GM12878 (cell line): Measurements from ENCODE around the gene FOXP1. TPM values are rescaled to one million over a fixed set of nuclear protein-coding genes. Genes with fewer than 3 reads are reported as not detected.

Experiments used
- ATAC-seq: fragments of 200-7000 bp; cut with Tn5 transposase; 3 replicates; pipeline ENCODE4 v1.9.1; 2020; ENCODE audit warnings: mild to moderate bottlenecking, moderate library complexity
- BruUV-seq: library from RNA; stranded (reverse); fragments of 400-500 nt; replicated peaks from 2 replicates; lab custom pipeline; 2021; lab: Mats Ljungman, UMichigan
- CTCF ChIA-PET: fragments of 300-600 bp; sonication (Branson Sonifier 250); formaldehyde crosslinking; extraction: SDS; loops from one replicate; lab custom pipeline; 2021; ENCODE audit warnings: inconsistent platforms; lab: Yijun Ruan, JAX
- POLR2A ChIA-PET: fragments of 350-600 bp; formaldehyde crosslinking; extraction: SDS; loops from one replicate; lab custom pipeline; 2021; ENCODE audit warnings: inconsistent platforms; lab: Charles Lee
- RAD21 ChIA-PET: fragments of 300-600 bp; sonication (Branson Sonifier 250); formaldehyde crosslinking; loops from one replicate; lab custom pipeline; 2023; ENCODE audit warnings: antibody characterized with exemption; ENCODE audit not compliant: unreplicated experiment; lab: Charles Lee
- SMC1A ChIA-PET: fragments of 300-600 bp; sonication (Branson Sonifier 250); formaldehyde crosslinking; loops from one replicate; lab custom pipeline; 2023; ENCODE audit not compliant: unreplicated experiment, uncharacterized antibody; lab: Charles Lee
- DNase-seq: peaks from one replicate; pipeline ENCODE4 v3.0.0-alpha.2; 2011; ENCODE audit warnings: low read depth, low spot score
- FAIRE-seq: peaks from 3 replicates; lab custom pipeline; 2011; peaks lifted over from hg19 to GRCh38; lab: Jason Lieb, UNC
- H2AFZ ChIP-seq: 2 replicates; pipeline ENCODE4 v1.6.0; 2011; ENCODE audit warnings: low read depth, low read length, control low read depth; ENCODE audit not compliant: control insufficient read depth
- H3K27ac ChIP-seq: 2 replicates; pipeline ENCODE4 v1.5.1; 2011; ENCODE audit warnings: control low read depth; ENCODE audit not compliant: control insufficient read depth, insufficient read depth
- H3K27me3 ChIP-seq, 2 experiments: replicated peaks in 1 of 2; 2 replicates each; pipeline versions ENCODE4 v1.6.0 to v1.6.1; 2011; ENCODE audit warnings: low read length in 1 of 2; ENCODE audit not compliant: control insufficient read depth in 2 of 2, insufficient read depth in 2 of 2
- H3K36me3 ChIP-seq, 2 experiments: 2 replicates each; pipeline ENCODE4 v1.5.1; 2011; ENCODE audit warnings: low read length in 1 of 2; ENCODE audit not compliant: control insufficient read depth in 2 of 2, insufficient read depth in 2 of 2
- H3K4me1 ChIP-seq: 2 replicates; pipeline ENCODE4 v1.6.1; 2011; ENCODE audit warnings: mild to moderate bottlenecking, low read length, moderate library complexity, mixed read lengths; ENCODE audit not compliant: control insufficient read depth, insufficient read depth
- H3K4me2 ChIP-seq: 2 replicates; pipeline ENCODE4 v1.6.0; 2011; ENCODE audit warnings: control low read depth; ENCODE audit not compliant: control insufficient read depth, insufficient read depth
- H3K4me3 ChIP-seq: fragments of 200-600 bp; sonication (generic); 2 replicates; pipeline ENCODE4 v1.5.1; 2016
- H3K79me2 ChIP-seq: 2 replicates; pipeline ENCODE4 v1.6.0; 2011; ENCODE audit warnings: low read length; ENCODE audit not compliant: control insufficient read depth, insufficient read depth
- H3K9ac ChIP-seq: 2 replicates; pipeline ENCODE4 v1.8.0; 2011; ENCODE audit warnings: low read length, control low read depth, mixed read lengths; ENCODE audit not compliant: control insufficient read depth, insufficient read depth
- H3K9me3 ChIP-seq: replicated peaks from 3 replicates; pipeline ENCODE4 v1.5.1; 2011; ENCODE audit warnings: mild to moderate bottlenecking, low read length; ENCODE audit not compliant: control insufficient read depth, insufficient read depth
- H4K20me1 ChIP-seq: 2 replicates; pipeline ENCODE4 v1.6.0; 2011; ENCODE audit not compliant: control insufficient read depth, insufficient read depth
- RFX5 ChIP-seq: IDR thresholded peaks from 2 replicates; pipeline ENCODE4 v1.6.1; 2011; ENCODE audit warnings: low read depth, low read length, improper control_type of control experiment
- SMAD1 ChIP-seq: fragments of 450-650 bp; IDR thresholded peaks from 2 replicates; pipeline ENCODE4 v1.6.1; 2018; ENCODE audit warnings: mild to moderate bottlenecking, low read depth; ENCODE audit not compliant: partially characterized antibody
- SREBF1 ChIP-seq: IDR thresholded peaks from 2 replicates; pipeline ENCODE4 v1.6.1; 2012; ENCODE audit warnings: mild to moderate bottlenecking, low read length
- STAT1 ChIP-seq: fragments of 450-650 bp; conservative IDR thresholded peaks from 2 replicates; pipeline ENCODE4 v1.6.1; 2014; ENCODE audit warnings: antibody characterized with exemption, mild to moderate bottlenecking
- WRNIP1 ChIP-seq: IDR thresholded peaks from 2 replicates; pipeline ENCODE4 v1.6.1; 2011; ENCODE audit warnings: low read depth, low read length, improper control_type of control experiment, borderline replicate concordance
- ZNF217 ChIP-seq: fragments of 450-650 bp; IDR thresholded peaks from 2 replicates; pipeline ENCODE4 v1.6.1; 2017; ENCODE audit warnings: antibody characterized with exemption, mild to moderate bottlenecking
- ZSCAN29 ChIP-seq: fragments of 450-650 bp; IDR thresholded peaks from 2 replicates; pipeline ENCODE4 v1.6.1; 2017; ENCODE audit warnings: mild to moderate bottlenecking, moderate library complexity
- ZZZ3 ChIP-seq: IDR thresholded peaks from 2 replicates; pipeline ENCODE4 v1.6.1; 2011; ENCODE audit warnings: low read depth; ENCODE audit not compliant: control insufficient read depth, insufficient read length
- WGBS: methylation state at CpG from one replicate; pipeline ENCODE4 v1.1.6; 2016; ENCODE audit warnings: low lambda C conversion rate; ENCODE audit not compliant: insufficient replicate concordance, insufficient coverage; ENCODE audit errors: missing lambda C conversion rate; 5-methylcytosine and 5-hydroxymethylcytosine counted together
- in situ Hi-C: fragments of 300-500 bp; cut with MboI; formaldehyde crosslinking; loops from 9 replicates; pipeline ENCODE4 v1.14.3; 2018; ENCODE audit warnings: mixed read lengths
- intact Hi-C: fragments of 100-400 bp; cut with micrococcal nuclease; formaldehyde crosslinking; loops from one replicate; pipeline ENCODE4 v1.14.2; 2022; ENCODE audit not compliant: unreplicated experiment
- polyA plus RNA-seq, 11 experiments: library from polyadenylated mRNA; depleted of rRNA in 4 of 11; unstranded in 6 of 11; stranded (reverse) in 5 of 11; fragments of >200 nt; fragmentation: Nextera tagmentation in 4 of 11; fragmentation: Illumina TruSeq in 1 of 11; extraction: Ambion mirVana in 4 of 11; extraction: Trizol in 1 of 11; gene quantifications; 1 replicate in 1 of 11; 2 replicates in 10 of 11; pipeline versions ENCODE4 v1.2.1 to v1.2.3, GENCODE V29; 2011 to 2016; ENCODE audit warnings: inconsistent platforms in 2 of 11, missing spikeins in 2 of 11, low read depth in 1 of 11
- total RNA-seq, 4 experiments: library from RNA; depleted of rRNA in 3 of 4; stranded (reverse); fragments of >200 nt in 3 of 4; fragmentation: Illumina TruSeq in 1 of 4; extraction: Trizol in 1 of 4; gene quantifications; 2 replicates each; pipeline versions ENCODE4 v1.2.1 to v1.2.3, GENCODE V29; 2013 to 2021
- TF ChIP-seq, protein P1 (sequence below): IDR thresholded peaks from 2 replicates; pipeline ENCODE4 v1.6.1; 2011; ENCODE audit warnings: borderline replicate concordance, low read depth, mild to moderate bottlenecking, moderate library complexity, low read length; ENCODE audit not compliant: insufficient read depth, poor library complexity, severe bottlenecking

FOXP1 gene
- total and polyA plus RNA-seq, 10 of the 15 experiments (the other 5 are each of a cell fraction or from before 2014, with no cell fraction given), result 0.05 to 1.6 (median 0.20) TPM; not detected in 1

DNA sequence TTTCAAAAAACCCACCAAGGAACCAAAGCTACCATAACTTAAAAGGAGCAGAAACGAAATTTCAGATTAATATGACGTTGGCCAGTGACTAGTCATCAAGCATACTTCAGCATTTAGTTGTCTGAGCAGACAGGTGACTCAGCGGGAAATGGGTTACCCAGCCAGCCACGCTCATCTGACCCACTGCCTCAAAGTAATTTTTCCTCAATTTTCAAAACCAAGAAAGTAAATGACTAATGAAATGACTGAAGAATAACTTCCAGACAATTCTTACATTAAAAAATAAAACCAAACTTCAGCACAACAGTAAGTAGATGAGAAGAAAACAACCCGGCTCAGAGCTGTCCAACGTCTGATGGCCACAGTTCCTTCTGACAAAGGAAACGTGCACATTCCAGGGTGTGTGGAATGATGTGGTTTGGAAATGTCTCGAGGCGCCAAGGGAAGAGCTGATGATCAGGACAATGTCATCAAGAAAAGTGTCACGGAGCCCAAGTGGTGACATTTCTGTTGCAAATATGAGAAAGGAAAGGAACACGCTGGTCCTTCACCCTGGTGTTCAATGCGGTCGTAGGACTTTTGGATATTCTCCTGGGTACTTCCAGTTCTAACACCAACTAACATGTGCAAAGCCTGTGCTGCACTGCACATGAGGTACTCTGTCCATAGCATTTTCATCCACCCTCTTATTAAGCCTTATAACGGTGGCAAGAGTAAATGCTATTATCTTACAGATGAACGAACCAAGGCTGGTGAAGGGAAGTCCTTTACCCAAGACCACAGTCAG, 79.1 kb downstream of the FOXP1 start:
- no peak for TF ChIP-seq SREBF1
- no peak for TF ChIP-seq ZNF217
- no peak for TF ChIP-seq SMAD1
- ChIA-PET RAD21 (no interaction called here), CTCF (interaction anchor here (0.7 kb wide), 1 partner anchor 44 kb away, joined by 3 read pairs; no protein-coding TSS in a partner anchor), POLR2A (no interaction called here), SMC1A (no interaction called here)
- 33% methylated on average over 15 of the region's 15 CpGs for WGBS
- Histone ChIP-seq H2AFZ (no peak overlapping the region), H3K4me2 (no peak overlapping the region), H3K4me3 (no peak overlapping the region), H3K79me2 (no peaks in the 10 kb centered on the region), H3K27me3 (no peaks in the 10 kb centered on the region; a peak in 2 of 4 replicates), H3K4me1 (no peaks in the 10 kb centered on the region), H4K20me1 (no peaks in the 10 kb centered on the region), H3K36me3 (no peaks in the 10 kb centered on the region), H3K27ac (no peak overlapping the region), H3K9ac (no peak overlapping the region), H3K9me3 (no peaks in the 10 kb centered on the region)
- DNase-seq, result no peak
- in situ Hi-C loops, result no loop called here
- no peak for ATAC-seq
- intact Hi-C loops, result no loop called here
- no TSS peak for BruUV-seq
- no peak for FAIRE-seq

DNA sequence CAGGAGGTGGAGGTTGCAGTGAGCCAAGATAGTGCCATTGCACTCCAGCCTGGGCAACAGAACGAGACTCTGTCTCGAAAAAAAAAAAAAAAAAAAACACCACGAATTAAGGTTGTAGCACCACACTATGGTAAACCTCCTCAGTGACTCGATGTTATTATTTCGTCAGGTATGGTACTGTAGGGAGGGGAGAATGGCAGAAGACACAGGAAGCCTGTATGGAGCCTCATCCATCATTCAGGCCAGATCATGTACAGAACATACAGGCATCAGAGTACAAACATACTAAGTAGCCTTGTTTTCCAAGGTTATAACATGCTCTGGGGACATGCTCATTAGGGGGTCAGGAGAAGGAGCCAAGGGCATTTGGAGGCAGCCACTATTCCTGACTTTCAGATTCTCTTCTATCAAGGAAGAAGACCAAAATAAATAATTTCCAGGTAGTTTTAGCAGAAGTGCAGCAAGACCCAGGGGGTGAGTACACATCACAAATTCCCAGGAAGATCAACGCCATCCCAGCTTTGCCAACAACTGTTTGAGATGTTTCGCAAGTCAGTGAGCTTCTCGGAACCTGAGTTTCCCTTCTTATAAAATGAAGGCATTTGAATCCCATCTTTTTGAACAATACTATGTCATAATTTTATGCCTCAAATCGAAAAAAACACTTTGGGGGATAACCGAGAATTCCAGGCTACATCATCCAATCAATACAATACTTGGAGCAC, 79.8 kb downstream of the FOXP1 start:
- Histone ChIP-seq H3K4me3 (no peak overlapping the region), H3K4me1 (no peaks in the 10 kb centered on the region), H2AFZ (no peak overlapping the region), H3K36me3 (no peaks in the 10 kb centered on the region), H4K20me1 (no peaks in the 10 kb centered on the region), H3K79me2 (no peaks in the 10 kb centered on the region), H3K27me3 (no peaks in the 10 kb centered on the region; a peak in 2 of 4 replicates), H3K4me2 (no peak overlapping the region), H3K27ac (no peak overlapping the region), H3K9me3 (no peaks in the 10 kb centered on the region), H3K9ac (no peak overlapping the region)
- POLR2A ChIA-PET, result no interaction called here
- DNase-seq, result no peak
- FAIRE-seq, result no peak
- no TSS peak for BruUV-seq
- intact Hi-C loops, result no loop called here
- 42% methylated on average over 10 of the region's 10 CpGs for WGBS
- CTCF ChIA-PET, result no interaction called here
- RAD21 ChIA-PET, result no interaction called here
- in situ Hi-C loops, result no loop called here
- SMC1A ChIA-PET, result no interaction called here
- ATAC-seq, result no peak
- TF ChIP-seq WRNIP1 (no peak), RFX5 (no peak), ZZZ3 (no peak), ZSCAN29 (no peak), STAT1 (no peak)
- TF ChIP-seq, protein P1, sequence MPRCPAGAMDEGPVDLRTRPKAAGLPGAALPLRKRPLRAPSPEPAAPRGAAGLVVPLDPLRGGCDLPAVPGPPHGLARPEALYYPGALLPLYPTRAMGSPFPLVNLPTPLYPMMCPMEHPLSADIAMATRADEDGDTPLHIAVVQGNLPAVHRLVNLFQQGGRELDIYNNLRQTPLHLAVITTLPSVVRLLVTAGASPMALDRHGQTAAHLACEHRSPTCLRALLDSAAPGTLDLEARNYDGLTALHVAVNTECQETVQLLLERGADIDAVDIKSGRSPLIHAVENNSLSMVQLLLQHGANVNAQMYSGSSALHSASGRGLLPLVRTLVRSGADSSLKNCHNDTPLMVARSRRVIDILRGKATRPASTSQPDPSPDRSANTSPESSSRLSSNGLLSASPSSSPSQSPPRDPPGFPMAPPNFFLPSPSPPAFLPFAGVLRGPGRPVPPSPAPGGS, result no peak
